Activated B cell treated with CpG ODN at 0.5 μM for 24 hours (primary cell): Measurements from ENCODE around the gene WASL. TPM values are rescaled to one million over a fixed set of nuclear protein-coding genes. Genes with fewer than 3 reads are reported as not detected.

Source experiments
- ATAC-seq: fragments of 200-7000 bp; cut with Tn5 transposase; one replicate; pipeline ENCODE4 v1.10.0; 2021; ENCODE audit warnings: low read depth, mild to moderate bottlenecking, moderate library complexity
- CTCF ChIA-PET: fragments of 350-600 bp; sonication (Branson Sonifier 250); formaldehyde crosslinking; loops from one replicate; lab custom pipeline; 2021; ENCODE audit warnings: antibody characterized with exemption; lab: Charles Lee
- POLR2A ChIA-PET: fragments of 350-600 bp; sonication (Branson Sonifier 250); formaldehyde crosslinking; loops from one replicate; lab custom pipeline; 2021; ENCODE audit warnings: antibody characterized with exemption; lab: Charles Lee
- DNase-seq: peaks from one replicate; pipeline ENCODE4 v3.0.0; 2022
- H3K27ac Mint-ChIP-seq: one replicate; pipeline ENCODE4 v1.8.0; 2020; ENCODE audit warnings: mixed read lengths
- H3K27me3 Mint-ChIP-seq: one replicate; pipeline ENCODE4 v1.8.0; 2021; ENCODE audit warnings: mixed read lengths
- H3K36me3 Mint-ChIP-seq: one replicate; pipeline ENCODE4 v1.8.0; 2021; ENCODE audit warnings: low read depth, mixed read lengths
- H3K4me1 Mint-ChIP-seq: one replicate; pipeline ENCODE4 v1.8.0; 2021; ENCODE audit warnings: mixed read lengths
- H3K4me3 Mint-ChIP-seq: one replicate; pipeline ENCODE4 v1.8.0; 2020; ENCODE audit warnings: mild to moderate bottlenecking, mixed read lengths
- H3K9me3 Mint-ChIP-seq: one replicate; pipeline ENCODE4 v1.8.0; 2020; ENCODE audit warnings: mixed read lengths
- intact Hi-C: fragments of 100-400 bp; cut with micrococcal nuclease; formaldehyde crosslinking; loops from one replicate; pipeline ENCODE4 v1.15.1; 2024
- total RNA-seq: library from RNA; stranded (reverse); gene quantifications from 2 replicates; pipeline ENCODE4 v1.2.3, GENCODE V29; 2022
- TF ChIP-seq, protein P1 (sequence below): fragments of 200-600 bp; IDR thresholded peaks from one replicate; pipeline ENCODE4 v1.8.0; 2022; ENCODE audit warnings: antibody characterized with exemption, mild to moderate bottlenecking

Gene WASL
- total RNA-seq, 1 donor from 2014 or later: 6.9 TPM

DNA sequence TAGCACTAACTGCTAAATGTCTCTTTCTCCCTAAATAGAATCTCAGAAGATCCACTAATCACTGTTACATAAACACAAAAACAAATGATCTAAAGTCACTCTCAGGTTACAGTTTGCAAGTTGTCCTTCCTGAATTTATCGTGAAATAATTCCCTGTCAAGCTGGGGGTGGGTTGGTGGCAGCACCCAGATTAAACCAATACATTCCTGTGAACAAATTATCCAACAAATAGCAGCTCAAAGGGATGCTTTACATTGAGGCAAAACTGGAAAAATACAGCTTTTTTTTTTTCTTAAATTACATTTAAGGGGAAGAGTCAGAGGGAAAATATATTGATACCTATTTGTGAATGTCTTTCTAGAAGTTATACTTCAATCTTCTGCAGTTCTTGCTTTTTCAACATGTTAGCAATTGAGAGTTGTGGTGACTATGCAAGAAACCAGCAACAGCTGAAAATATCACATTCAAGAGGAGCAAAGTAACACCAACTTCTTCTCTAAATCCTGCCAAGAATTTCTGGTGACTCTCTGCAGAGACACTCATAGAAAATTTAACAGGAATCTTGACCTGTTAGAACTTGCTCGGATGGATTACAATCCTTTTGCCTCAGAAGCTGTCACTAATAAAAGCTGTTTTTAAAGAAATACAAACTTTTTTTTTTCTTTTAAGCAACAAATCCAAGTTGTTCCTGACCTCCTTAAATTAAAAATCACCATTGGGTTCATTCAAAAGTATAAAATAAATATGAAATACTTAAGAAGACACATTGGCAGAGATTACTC is 74.2 kb downstream of the WASL start:
- intact Hi-C loops: no loop called here
- TF ChIP-seq, protein P1, sequence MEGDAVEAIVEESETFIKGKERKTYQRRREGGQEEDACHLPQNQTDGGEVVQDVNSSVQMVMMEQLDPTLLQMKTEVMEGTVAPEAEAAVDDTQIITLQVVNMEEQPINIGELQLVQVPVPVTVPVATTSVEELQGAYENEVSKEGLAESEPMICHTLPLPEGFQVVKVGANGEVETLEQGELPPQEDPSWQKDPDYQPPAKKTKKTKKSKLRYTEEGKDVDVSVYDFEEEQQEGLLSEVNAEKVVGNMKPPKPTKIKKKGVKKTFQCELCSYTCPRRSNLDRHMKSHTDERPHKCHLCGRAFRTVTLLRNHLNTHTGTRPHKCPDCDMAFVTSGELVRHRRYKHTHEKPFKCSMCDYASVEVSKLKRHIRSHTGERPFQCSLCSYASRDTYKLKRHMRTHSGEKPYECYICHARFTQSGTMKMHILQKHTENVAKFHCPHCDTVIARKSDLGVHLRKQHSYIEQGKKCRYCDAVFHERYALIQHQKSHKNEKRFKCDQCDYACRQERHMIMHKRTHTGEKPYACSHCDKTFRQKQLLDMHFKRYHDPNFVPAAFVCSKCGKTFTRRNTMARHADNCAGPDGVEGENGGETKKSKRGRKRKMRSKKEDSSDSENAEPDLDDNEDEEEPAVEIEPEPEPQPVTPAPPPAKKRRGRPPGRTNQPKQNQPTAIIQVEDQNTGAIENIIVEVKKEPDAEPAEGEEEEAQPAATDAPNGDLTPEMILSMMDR: no peak
- Mint-ChIP-seq H3K36me3 (no peaks in the 10 kb centered on the region), H3K4me3 (no peak overlapping the region), H3K27me3 (no peaks in the 10 kb centered on the region), H3K9me3 (no peaks in the 10 kb centered on the region), H3K27ac (no peak overlapping the region), H3K4me1 (no peaks in the 10 kb centered on the region)
- POLR2A ChIA-PET: no interaction called here
- CTCF ChIA-PET: no interaction called here
- ATAC-seq (no peak), DNase-seq (no peak)

- Mint-ChIP-seq H3K4me1 (no peaks in the 10 kb centered on the region), H3K27me3 (no peaks in the 10 kb centered on the region), H3K4me3 (no peak overlapping the region), H3K36me3 (no peaks in the 10 kb centered on the region), H3K27ac (no peak overlapping the region), H3K9me3 (no peaks in the 10 kb centered on the region)
- intact Hi-C loops: no loop called here
- ATAC-seq: no peak
- DNase-seq: no peak
- TF ChIP-seq, protein P1: no peak
- ChIA-PET CTCF (interaction anchor here (1.1 kb wide), 1 partner anchor 9 kb away, joined by 3 read pairs; no protein-coding TSS in a partner anchor), POLR2A (no interaction called here)
These were observed 74.9 kb downstream of the WASL start for GRCh38 chr7:123673752-123674398.

DNA sequence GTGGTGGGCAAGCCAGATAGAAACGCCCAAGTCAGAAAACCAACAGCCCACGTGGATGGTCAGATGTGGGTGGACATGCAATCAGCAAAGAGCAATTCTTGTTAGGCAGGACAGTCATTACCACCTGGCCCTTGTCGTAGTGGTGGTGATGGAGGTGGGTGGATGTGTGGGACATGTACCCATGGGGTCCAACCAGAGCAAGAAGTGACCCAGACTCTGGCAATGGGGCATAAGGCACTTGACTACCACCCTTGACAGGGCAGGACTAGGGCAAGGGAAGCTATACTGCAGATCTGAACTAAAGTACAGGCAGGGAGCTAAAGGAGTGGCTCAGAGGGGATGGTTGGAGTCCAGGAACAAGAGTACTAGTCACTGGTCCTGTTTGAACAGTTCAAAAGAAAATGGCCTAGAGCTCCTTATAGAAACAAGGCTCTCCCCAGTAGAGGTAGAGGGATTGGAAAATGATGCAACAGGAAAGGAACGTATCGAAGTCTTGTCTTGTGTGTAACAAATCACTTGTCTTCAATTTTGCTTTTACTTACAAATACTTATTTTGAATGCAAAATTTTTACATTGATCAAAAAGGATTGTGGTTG is 75.6 kb downstream of the WASL start:
- DNase-seq (no peak), ATAC-seq (no peak)
- no peaks in the 10 kb centered on the region for H3K36me3 Mint-ChIP-seq
- no peaks in the 10 kb centered on the region for H3K4me1 Mint-ChIP-seq
- H3K4me3 Mint-ChIP-seq: no peak overlapping the region
- ChIA-PET CTCF (interaction anchor here (1.1 kb wide), 1 partner anchor 9 kb away, joined by 3 read pairs; no protein-coding TSS in a partner anchor), POLR2A (no interaction called here)
- no peaks in the 10 kb centered on the region for H3K27me3 Mint-ChIP-seq
- no peaks in the 10 kb centered on the region for H3K9me3 Mint-ChIP-seq
- intact Hi-C loops: no loop called here
- H3K27ac Mint-ChIP-seq: no peak overlapping the region
- TF ChIP-seq, protein P1: no peak

GRCh38 chr7:123669485-123669884 is 79.3 kb downstream of the WASL start:
- DNase-seq (no peak), ATAC-seq (no peak)
- no peaks in the 10 kb centered on the region for H3K27me3 Mint-ChIP-seq
- H3K4me3 Mint-ChIP-seq: no peak overlapping the region
- TF ChIP-seq, protein P1: no peak
- H3K9me3 Mint-ChIP-seq: no peaks in the 10 kb centered on the region
- CTCF ChIA-PET: no interaction called here
- intact Hi-C loops: no loop called here
- H3K36me3 Mint-ChIP-seq: no peaks in the 10 kb centered on the region
- no peaks in the 10 kb centered on the region for H3K4me1 Mint-ChIP-seq
- no peak overlapping the region for H3K27ac Mint-ChIP-seq
- POLR2A ChIA-PET: no interaction called here

DNA sequence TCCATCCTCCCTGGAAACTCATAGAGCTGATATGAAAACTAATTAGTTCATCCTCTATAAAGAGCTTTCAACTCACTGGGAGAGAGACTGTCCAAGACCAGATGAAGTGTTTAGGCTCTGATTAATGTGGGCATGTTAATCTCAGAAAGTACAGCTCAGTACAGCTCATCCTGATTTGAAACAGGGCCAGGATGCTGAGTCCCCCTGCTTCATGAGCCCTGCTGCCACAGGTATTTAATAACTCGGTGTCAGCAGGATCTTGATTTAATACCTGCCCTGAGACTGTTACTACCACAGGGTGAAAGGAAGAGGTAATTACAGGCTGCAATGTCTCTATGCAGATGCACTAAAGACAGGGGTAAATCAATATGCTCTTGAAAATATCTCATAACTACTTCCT is 82.3 kb downstream of the WASL start:
- ATAC-seq: no peak
- intact Hi-C loops: no loop called here
- Mint-ChIP-seq H3K27me3 (peaks cover 9% of the 10 kb centered on the region), H3K4me1 (no peaks in the 10 kb centered on the region), H3K4me3 (no peak overlapping the region), H3K27ac (no peak overlapping the region), H3K9me3 (no peaks in the 10 kb centered on the region), H3K36me3 (no peaks in the 10 kb centered on the region)
- ChIA-PET CTCF (no interaction called here), POLR2A (no interaction called here)
- TF ChIP-seq, protein P1: no peak
- DNase-seq: no peak
